Upper lobe of right lung (tissue), 1 donor: ENCODE results near the gene MAGEC1. TPM values are rescaled to one million over a fixed set of nuclear protein-coding genes. Genes with fewer than 3 reads are reported as not detected.

ENCODE experiments used
- ATAC-seq: fragments of 200-7000 bp; cut with Tn5 transposase; one replicate; pipeline ENCODE4 v1.9.1; 2020; ENCODE audit warnings: mild to moderate bottlenecking, moderate library complexity
- DNase-seq: peaks from one replicate; pipeline ENCODE4 v3.0.0-alpha.2; 2020
- H3K27ac ChIP-seq: fragments of 200-600 bp; one replicate; pipeline ENCODE4 v1.8.0; 2022
- H3K27me3 ChIP-seq: fragments of 200-600 bp; one replicate; pipeline ENCODE4 v1.8.0; 2022; ENCODE audit warnings: mild to moderate bottlenecking
- H3K36me3 ChIP-seq: fragments of 200-600 bp; one replicate; pipeline ENCODE4 v1.8.0; 2022
- H3K4me1 ChIP-seq: fragments of 200-600 bp; one replicate; pipeline ENCODE4 v1.8.0; 2022
- H3K4me3 ChIP-seq: fragments of 200-600 bp; one replicate; pipeline ENCODE4 v1.8.0; 2022; ENCODE audit warnings: mild to moderate bottlenecking
- H3K9me3 ChIP-seq: fragments of 200-600 bp; one replicate; pipeline ENCODE4 v1.8.0; 2022
- intact Hi-C: fragments of 100-400 bp; cut with DNase I; formaldehyde crosslinking; loops from one replicate; pipeline ENCODE4 v1.11.0; 2022
- total RNA-seq: library from RNA; stranded (reverse); fragmentation: NEBNext Ultra II Directional; extraction: Animal tissue kit (Norgen Biotek cat#: 25700); gene quantifications from one replicate; pipeline ENCODE4 v1.2.1, GENCODE V29; 2021
- TF ChIP-seq, protein P1 (sequence below): fragments of 200-600 bp; IDR thresholded peaks from one replicate; pipeline ENCODE4 v1.8.0; 2022; ENCODE audit warnings: antibody characterized with exemption
- donor health status: DM: no; HTN: yes; CAD: no; lungs with severe emphysema.

The MAGEC1 gene
- total RNA-seq, 1 donor from 2014 or later, result not detected

- DNase-seq, result no peak
- H3K27ac ChIP-seq, result no peak overlapping the region
- H3K4me1 ChIP-seq, result no peaks in the 10 kb centered on the region
- H3K27me3 ChIP-seq, result no peaks in the 10 kb centered on the region
- no peaks in the 10 kb centered on the region for H3K9me3 ChIP-seq
- no peak overlapping the region for H3K4me3 ChIP-seq
- TF ChIP-seq, protein P1, sequence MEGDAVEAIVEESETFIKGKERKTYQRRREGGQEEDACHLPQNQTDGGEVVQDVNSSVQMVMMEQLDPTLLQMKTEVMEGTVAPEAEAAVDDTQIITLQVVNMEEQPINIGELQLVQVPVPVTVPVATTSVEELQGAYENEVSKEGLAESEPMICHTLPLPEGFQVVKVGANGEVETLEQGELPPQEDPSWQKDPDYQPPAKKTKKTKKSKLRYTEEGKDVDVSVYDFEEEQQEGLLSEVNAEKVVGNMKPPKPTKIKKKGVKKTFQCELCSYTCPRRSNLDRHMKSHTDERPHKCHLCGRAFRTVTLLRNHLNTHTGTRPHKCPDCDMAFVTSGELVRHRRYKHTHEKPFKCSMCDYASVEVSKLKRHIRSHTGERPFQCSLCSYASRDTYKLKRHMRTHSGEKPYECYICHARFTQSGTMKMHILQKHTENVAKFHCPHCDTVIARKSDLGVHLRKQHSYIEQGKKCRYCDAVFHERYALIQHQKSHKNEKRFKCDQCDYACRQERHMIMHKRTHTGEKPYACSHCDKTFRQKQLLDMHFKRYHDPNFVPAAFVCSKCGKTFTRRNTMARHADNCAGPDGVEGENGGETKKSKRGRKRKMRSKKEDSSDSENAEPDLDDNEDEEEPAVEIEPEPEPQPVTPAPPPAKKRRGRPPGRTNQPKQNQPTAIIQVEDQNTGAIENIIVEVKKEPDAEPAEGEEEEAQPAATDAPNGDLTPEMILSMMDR, result no peak
- intact Hi-C loops, result no loop called here
- no peaks in the 10 kb centered on the region for H3K36me3 ChIP-seq
- no peak for ATAC-seq
Measured at GRCh38 chrX:141952603-141953002, 48.9 kb downstream of the MAGEC1 start.

DNA sequence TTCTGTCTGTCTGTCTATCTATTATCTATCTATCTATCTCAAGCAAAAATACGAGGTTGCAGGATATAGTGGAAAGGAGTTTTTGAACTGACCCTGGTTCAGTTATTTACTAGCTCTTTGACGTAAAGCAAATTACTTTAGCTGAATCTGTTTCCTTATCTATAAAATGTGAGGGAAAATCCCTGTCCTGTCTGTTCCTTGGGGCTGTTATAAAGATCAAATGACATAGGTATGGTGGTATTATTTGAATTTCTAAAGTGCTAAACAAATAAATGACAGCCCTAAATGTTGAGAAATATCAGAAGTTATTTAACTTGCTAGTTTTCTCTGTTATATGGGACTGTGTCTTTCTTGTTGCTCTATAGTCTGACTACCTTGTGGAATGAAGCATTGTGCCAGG is 55.0 kb downstream of the MAGEC1 start:
- H3K27ac ChIP-seq, result no peak overlapping the region
- H3K27me3 ChIP-seq, result no peaks in the 10 kb centered on the region
- H3K9me3 ChIP-seq, result no peaks in the 10 kb centered on the region
- no peaks in the 10 kb centered on the region for H3K36me3 ChIP-seq
- DNase-seq, result no peak
- no peak for ATAC-seq
- intact Hi-C loops, result no loop called here
- H3K4me1 ChIP-seq, result no peaks in the 10 kb centered on the region
- H3K4me3 ChIP-seq, result no peak overlapping the region
- TF ChIP-seq, protein P1, result no peak

Other genes starting within 250 kb of the MAGEC1 start
- not detected for gene SPANXD, start 205.2 kb upstream of the MAGEC1 start, total RNA-seq
- not detected for gene MAGEC3, start 65.6 kb upstream of the MAGEC1 start, total RNA-seq